GM12878 (cell line): Measurements from ENCODE around the gene ATXN1. TPM values are rescaled to one million over a fixed set of nuclear protein-coding genes. Genes with fewer than 3 reads are reported as not detected.
A peak's percentile ranks its signal among the peaks of the same experiment; 100 is the strongest.

Source experiments
- ATAC-seq: fragments of 200-7000 bp; cut with Tn5 transposase; 3 replicates; pipeline ENCODE4 v1.9.1; 2020; ENCODE audit warnings: mild to moderate bottlenecking, moderate library complexity
- BruUV-seq: library from RNA; stranded (reverse); fragments of 400-500 nt; replicated peaks from 2 replicates; lab custom pipeline; 2021; lab: Mats Ljungman, UMichigan
- CTCF ChIA-PET: fragments of 300-600 bp; sonication (Branson Sonifier 250); formaldehyde crosslinking; extraction: SDS; loops from one replicate; lab custom pipeline; 2021; ENCODE audit warnings: inconsistent platforms; lab: Yijun Ruan, JAX
- POLR2A ChIA-PET: fragments of 350-600 bp; formaldehyde crosslinking; extraction: SDS; loops from one replicate; lab custom pipeline; 2021; ENCODE audit warnings: inconsistent platforms; lab: Charles Lee
- RAD21 ChIA-PET: fragments of 300-600 bp; sonication (Branson Sonifier 250); formaldehyde crosslinking; loops from one replicate; lab custom pipeline; 2023; ENCODE audit warnings: antibody characterized with exemption; ENCODE audit not compliant: unreplicated experiment; lab: Charles Lee
- SMC1A ChIA-PET: fragments of 300-600 bp; sonication (Branson Sonifier 250); formaldehyde crosslinking; loops from one replicate; lab custom pipeline; 2023; ENCODE audit not compliant: unreplicated experiment, uncharacterized antibody; lab: Charles Lee
- DNase-seq: peaks from one replicate; pipeline ENCODE4 v3.0.0-alpha.2; 2011; ENCODE audit warnings: low read depth, low spot score
- FAIRE-seq: peaks from 3 replicates; lab custom pipeline; 2011; peaks lifted over from hg19 to GRCh38; lab: Jason Lieb, UNC
- H2AFZ ChIP-seq: 2 replicates; pipeline ENCODE4 v1.6.0; 2011; ENCODE audit warnings: low read depth, low read length, control low read depth; ENCODE audit not compliant: control insufficient read depth
- H3K27ac ChIP-seq: 2 replicates; pipeline ENCODE4 v1.5.1; 2011; ENCODE audit warnings: control low read depth; ENCODE audit not compliant: control insufficient read depth, insufficient read depth
- H3K27me3 ChIP-seq, 2 experiments: replicated peaks in 1 of 2; 2 replicates each; pipeline versions ENCODE4 v1.6.0 to v1.6.1; 2011; ENCODE audit warnings: low read length in 1 of 2; ENCODE audit not compliant: control insufficient read depth in 2 of 2, insufficient read depth in 2 of 2
- H3K36me3 ChIP-seq, 2 experiments: 2 replicates each; pipeline ENCODE4 v1.5.1; 2011; ENCODE audit warnings: low read length in 1 of 2; ENCODE audit not compliant: control insufficient read depth in 2 of 2, insufficient read depth in 2 of 2
- H3K4me1 ChIP-seq: 2 replicates; pipeline ENCODE4 v1.6.1; 2011; ENCODE audit warnings: mild to moderate bottlenecking, low read length, moderate library complexity, mixed read lengths; ENCODE audit not compliant: control insufficient read depth, insufficient read depth
- H3K4me2 ChIP-seq: 2 replicates; pipeline ENCODE4 v1.6.0; 2011; ENCODE audit warnings: control low read depth; ENCODE audit not compliant: control insufficient read depth, insufficient read depth
- H3K4me3 ChIP-seq: fragments of 200-600 bp; sonication (generic); 2 replicates; pipeline ENCODE4 v1.5.1; 2016
- H3K79me2 ChIP-seq: 2 replicates; pipeline ENCODE4 v1.6.0; 2011; ENCODE audit warnings: low read length; ENCODE audit not compliant: control insufficient read depth, insufficient read depth
- H3K9ac ChIP-seq: 2 replicates; pipeline ENCODE4 v1.8.0; 2011; ENCODE audit warnings: low read length, control low read depth, mixed read lengths; ENCODE audit not compliant: control insufficient read depth, insufficient read depth
- H3K9me3 ChIP-seq: replicated peaks from 3 replicates; pipeline ENCODE4 v1.5.1; 2011; ENCODE audit warnings: mild to moderate bottlenecking, low read length; ENCODE audit not compliant: control insufficient read depth, insufficient read depth
- H4K20me1 ChIP-seq: 2 replicates; pipeline ENCODE4 v1.6.0; 2011; ENCODE audit not compliant: control insufficient read depth, insufficient read depth
- ASH2L ChIP-seq: fragments of 300-600, 200-600 bp; sonication (generic); IDR thresholded peaks from 2 replicates; pipeline ENCODE4 v1.6.1; 2017; ENCODE audit warnings: low read depth, mild to moderate bottlenecking, borderline replicate concordance
- BCL11A ChIP-seq: IDR thresholded peaks from 2 replicates; pipeline ENCODE4 v1.6.1; 2011; ENCODE audit warnings: low read depth, low read length
- FOXK2 ChIP-seq: fragments of 450-650 bp; IDR thresholded peaks from 2 replicates; pipeline ENCODE4 v1.6.1; 2017; ENCODE audit warnings: mild to moderate bottlenecking, moderate library complexity
- MLLT1 ChIP-seq: fragments of 450-650 bp; IDR thresholded peaks from 2 replicates; pipeline ENCODE4 v1.6.1; 2016; ENCODE audit warnings: mild to moderate bottlenecking
- NFYB ChIP-seq: IDR thresholded peaks from 2 replicates; pipeline ENCODE4 v1.6.1; 2011; ENCODE audit warnings: low read depth, mild to moderate bottlenecking, low read length, improper control_type of control experiment, moderate library complexity; ENCODE audit not compliant: insufficient read depth
- PKNOX1 ChIP-seq: fragments of 450-650 bp; IDR thresholded peaks from 2 replicates; pipeline ENCODE4 v1.6.1; 2016; ENCODE audit warnings: mild to moderate bottlenecking
- RAD51 ChIP-seq: fragments of 450-650 bp; IDR thresholded peaks from 2 replicates; pipeline ENCODE4 v1.6.1; 2016; ENCODE audit warnings: moderate library complexity, mild to moderate bottlenecking, inconsistent platforms
- RBBP5 ChIP-seq: fragments of 200-600 bp; sonication (generic); conservative IDR thresholded peaks from 2 replicates; pipeline ENCODE4 v1.6.1; 2016
- RELA ChIP-seq: fragments of 450-650 bp; IDR thresholded peaks from 2 replicates; pipeline ENCODE4 v1.8.0; 2014; ENCODE audit warnings: borderline replicate concordance; ENCODE audit not compliant: partially characterized antibody
- ZBTB33 ChIP-seq: fragments of 450-650 bp; IDR thresholded peaks from 2 replicates; pipeline ENCODE4 v1.6.1; 2017; ENCODE audit warnings: mild to moderate bottlenecking
- ZNF274 ChIP-seq: IDR thresholded peaks from one replicate; pipeline ENCODE4 v1.8.0; 2011; ENCODE audit not compliant: insufficient read length, insufficient read depth
- WGBS: methylation state at CpG from one replicate; pipeline ENCODE4 v1.1.6; 2016; ENCODE audit warnings: low lambda C conversion rate; ENCODE audit not compliant: insufficient replicate concordance, insufficient coverage; ENCODE audit errors: missing lambda C conversion rate; 5-methylcytosine and 5-hydroxymethylcytosine counted together
- in situ Hi-C: fragments of 300-500 bp; cut with MboI; formaldehyde crosslinking; loops from 9 replicates; pipeline ENCODE4 v1.14.3; 2018; ENCODE audit warnings: mixed read lengths
- intact Hi-C: fragments of 100-400 bp; cut with micrococcal nuclease; formaldehyde crosslinking; loops from one replicate; pipeline ENCODE4 v1.14.2; 2022; ENCODE audit not compliant: unreplicated experiment
- polyA plus RNA-seq, 11 experiments: library from polyadenylated mRNA; depleted of rRNA in 4 of 11; unstranded in 6 of 11; stranded (reverse) in 5 of 11; fragments of >200 nt; fragmentation: Nextera tagmentation in 4 of 11; fragmentation: Illumina TruSeq in 1 of 11; extraction: Ambion mirVana in 4 of 11; extraction: Trizol in 1 of 11; gene quantifications; 1 replicate in 1 of 11; 2 replicates in 10 of 11; pipeline versions ENCODE4 v1.2.1 to v1.2.3, GENCODE V29; 2011 to 2016; ENCODE audit warnings: inconsistent platforms in 2 of 11, missing spikeins in 2 of 11, low read depth in 1 of 11
- total RNA-seq, 4 experiments: library from RNA; depleted of rRNA in 3 of 4; stranded (reverse); fragments of >200 nt in 3 of 4; fragmentation: Illumina TruSeq in 1 of 4; extraction: Trizol in 1 of 4; gene quantifications; 2 replicates each; pipeline versions ENCODE4 v1.2.1 to v1.2.3, GENCODE V29; 2013 to 2021

The ATXN1 gene
- total and polyA plus RNA-seq, 10 of the 15 experiments (the other 5 are each of a cell fraction or from before 2014, with no cell fraction given): 12.2 to 51.2 (median 20.5) TPM

GRCh38 chr6:16418151-16418550 is 343.1 kb downstream of the ATXN1 start:
- ATAC-seq: no peak

GRCh38 chr6:16415677-16416076 is 345.6 kb downstream of the ATXN1 start:
- intact Hi-C loops: no loop called here
- 88% methylated on average over 6 of the region's 6 CpGs for WGBS
- H2AFZ ChIP-seq: no peak overlapping the region
- no peak for TF ChIP-seq ASH2L
- no peak for TF ChIP-seq FOXK2
- no peak for TF ChIP-seq MLLT1
- no peak for TF ChIP-seq RBBP5
- TF ChIP-seq RELA: no peak
- no peak for TF ChIP-seq RAD51
- no peak for TF ChIP-seq ZBTB33
- TF ChIP-seq NFYB: no peak
- no peak for TF ChIP-seq PKNOX1
- TF ChIP-seq BCL11A: no peak
- no peak for TF ChIP-seq ZNF274

More at GRCh38 chr6:16418151-16418550, 343.1 kb downstream of the ATXN1 start:
- BruUV-seq: no TSS peak
- in situ Hi-C loops: loop anchor here (10.0 kb wide), 1 partner anchor 347 kb away; the partner anchor contains the start of gene ATXN1
- RAD21 ChIA-PET: interaction anchor here (1.2 to 3.9 kb wide), 5 partner anchors 58 to 223 kb away, joined by 3 to 215 read pairs (median 47); no protein-coding TSS in a partner anchor
- Histone ChIP-seq H3K4me1 (peaks cover 45% of the 10 kb centered on the region), H3K27ac (no peak overlapping the region), H3K4me3 (no peak overlapping the region), H3K9me3 (no peaks in the 10 kb centered on the region), H2AFZ (no peak overlapping the region), H3K27me3 (no peaks in the 10 kb centered on the region), H3K36me3 (peaks cover 0 to 2% of the 10 kb centered on the region in 2 experiments; a peak in 1 of 4 replicates), H3K79me2 (peaks cover 15% of the 10 kb centered on the region), H4K20me1 (no peaks in the 10 kb centered on the region), H3K9ac (no peak overlapping the region), H3K4me2 (no peak overlapping the region)
- 95% methylated on average over 2 of the region's 2 CpGs for WGBS
- POLR2A ChIA-PET: interaction anchor here (1.0 to 5.0 kb wide), 3 partner anchors 47 to 66 kb away, joined by 3 to 134 read pairs (median 3); no protein-coding TSS in a partner anchor
- DNase-seq (no peak), FAIRE-seq (no peak)
- intact Hi-C loops: no loop called here
- TF ChIP-seq ZNF274: no peak
- SMC1A ChIA-PET: interaction anchor here (0.8 to 8.5 kb wide), 8 partner anchors 12 to 182 kb away, joined by 3 to 338 read pairs (median 4); no protein-coding TSS in a partner anchor
- CTCF ChIA-PET: interaction anchor here (0.9 to 4.9 kb wide), 5 partner anchors 85 to 345 kb away, joined by 3 to 51 read pairs (median 20); no protein-coding TSS in a partner anchor

More at GRCh38 chr6:16415677-16416076, 345.6 kb downstream of the ATXN1 start:
- Histone ChIP-seq H3K36me3 (peaks cover 0 to 2% of the 10 kb centered on the region in 2 experiments; a peak in 1 of 4 replicates), H3K9ac (no peak overlapping the region), H3K4me3 (no peak overlapping the region), H3K9me3 (no peaks in the 10 kb centered on the region), H3K79me2 (peaks cover 15% of the 10 kb centered on the region), H3K4me2 (0 out of 2 replicates have a peak overlapping the region, but pooled peaks have one; percentile 31), H3K27ac (peak overlapping the region; percentile 93), H4K20me1 (no peaks in the 10 kb centered on the region), H3K27me3 (no peaks in the 10 kb centered on the region), H3K4me1 (peaks cover 34% of the 10 kb centered on the region)
- CTCF ChIA-PET: interaction anchor here (1.8 to 5.9 kb wide), 5 partner anchors 15 to 348 kb away, joined by 6 to 41 read pairs (median 24); no protein-coding TSS in a partner anchor
- no peak for DNase-seq
- POLR2A ChIA-PET: interaction anchor here (0.6 to 2.5 kb wide), 9 partner anchors 11 to 60 kb away, joined by 3 to 10 read pairs (median 4); no protein-coding TSS in a partner anchor
- SMC1A ChIA-PET: interaction anchor here (0.6 to 8.2 kb wide), 15 partner anchors 10 to 348 kb away, joined by 3 to 116 read pairs (median 15); no protein-coding TSS in a partner anchor
- ATAC-seq: no peak
- no TSS peak for BruUV-seq
- in situ Hi-C loops: loop anchor here (10.0 kb wide), 1 partner anchor 349 kb away; the partner anchor contains the start of gene ATXN1
- no peak for FAIRE-seq
- RAD21 ChIA-PET: interaction anchor here (1.2 to 5.7 kb wide), 4 partner anchors 51 to 74 kb away, joined by 3 to 79 read pairs (median 26); no protein-coding TSS in a partner anchor
